Fibroblast of lung (primary cell): ENCODE measurements around the gene WFIKKN1. TPM values are rescaled to one million over a fixed set of nuclear protein-coding genes. Genes with fewer than 3 reads are reported as not detected.
A peak's percentile ranks its signal among the peaks of the same experiment; 100 is the strongest.

ENCODE experiments used
- DNase-seq, 2 donors: peaks; one replicate each; pipeline versions ENCODE4 v3.0.0 to v3.0.0-alpha.2; 2010; ENCODE audit warnings: low read depth in 2 of 2
- H2AFZ ChIP-seq: 2 replicates; pipeline ENCODE4 v1.5.1; 2012; ENCODE audit warnings: low read length, control low read depth, inconsistent platforms
- H3K27ac ChIP-seq: 2 replicates; pipeline ENCODE4 v1.5.1; 2011; ENCODE audit warnings: low read length, control low read depth; ENCODE audit not compliant: insufficient read depth
- H3K27me3 ChIP-seq: 2 replicates; pipeline ENCODE4 v1.5.1; 2011; ENCODE audit warnings: mild to moderate bottlenecking, low read length; ENCODE audit not compliant: control insufficient read depth, insufficient read depth
- H3K36me3 ChIP-seq: 2 replicates; pipeline ENCODE4 v1.5.1; 2011; ENCODE audit warnings: low read length; ENCODE audit not compliant: control insufficient read depth, insufficient read depth
- H3K4me1 ChIP-seq: 2 replicates; pipeline ENCODE4 v1.5.1; 2011; ENCODE audit warnings: low read length; ENCODE audit not compliant: control insufficient read depth, insufficient read depth; ENCODE audit errors: extremely low read depth
- H3K4me2 ChIP-seq: 2 replicates; pipeline ENCODE4 v1.5.1; 2011; ENCODE audit warnings: low read length, control low read depth; ENCODE audit not compliant: insufficient read depth; ENCODE audit errors: extremely low read depth
- H3K4me3 ChIP-seq, 4 experiments: fragments of 200-600 bp in 1 of 4; sonication (generic) in 1 of 4; replicated peaks in 1 of 4; 2 replicates each; pipeline ENCODE4 v1.5.1; 2011 to 2016; ENCODE audit warnings: low read length in 4 of 4, low read depth in 3 of 4, mild to moderate bottlenecking in 3 of 4, control low read depth in 2 of 4, inconsistent platforms in 1 of 4, mixed read lengths in 1 of 4; ENCODE audit not compliant: insufficient read depth in 1 of 4; ENCODE audit errors: control extremely low read depth in 1 of 4
- H3K79me2 ChIP-seq: 2 replicates; pipeline ENCODE4 v1.5.1; 2012; ENCODE audit warnings: mild to moderate bottlenecking, low read length, inconsistent platforms; ENCODE audit not compliant: control insufficient read depth, insufficient read depth
- H3K9ac ChIP-seq: 2 replicates; pipeline ENCODE4 v1.5.1; 2011; ENCODE audit warnings: mild to moderate bottlenecking, low read length, control low read depth; ENCODE audit not compliant: insufficient read depth
- H3K9me3 ChIP-seq: 2 replicates; pipeline ENCODE4 v1.5.1; 2012; ENCODE audit warnings: low read depth, low read length; ENCODE audit not compliant: control insufficient read depth, insufficient read depth
- H4K20me1 ChIP-seq: 2 replicates; pipeline ENCODE4 v1.5.1; 2011; ENCODE audit warnings: low read length; ENCODE audit not compliant: control insufficient read depth, insufficient read depth; ENCODE audit errors: extremely low read depth
- EZH2 ChIP-seq: IDR thresholded peaks from 2 replicates; pipeline ENCODE4 v1.5.1; 2012; ENCODE audit warnings: low read length, control low read depth, mild to moderate bottlenecking; ENCODE audit errors: missing control alignments
- polyA plus RNA-seq, 2 donors: library from polyadenylated mRNA; depleted of rRNA in 1 of 2; stranded (reverse) in 1 of 2; unstranded in 1 of 2; fragments of >200 nt; gene quantifications; 2 replicates each; pipeline ENCODE4 v1.2.1, GENCODE V29; 2011 to 2012; ENCODE audit warnings: missing spikeins in 1 of 2
- total RNA-seq: library from RNA; depleted of rRNA; stranded (reverse); fragments of >200 nt; gene quantifications from 2 replicates; pipeline ENCODE4 v1.2.1, GENCODE V29; 2014
- TF ChIP-seq, protein P1 (sequence below), 2 donors: IDR thresholded peaks in 1 of 2; conservative IDR thresholded peaks in 1 of 2; 1 replicate in 1 of 2; 2 replicates in 1 of 2; pipeline ENCODE4 v1.5.1; 2011 to 2012; ENCODE audit warnings: low read length in 2 of 2, control low read depth in 1 of 2, inconsistent platforms in 1 of 2, low read depth in 1 of 2, mild to moderate bottlenecking in 1 of 2

WFIKKN1 gene
- total and polyA plus RNA-seq, 2 donors (not counting 1 experiment from before 2014, with no cell fraction given): 0.17 TPM; not detected in 1

DNA sequence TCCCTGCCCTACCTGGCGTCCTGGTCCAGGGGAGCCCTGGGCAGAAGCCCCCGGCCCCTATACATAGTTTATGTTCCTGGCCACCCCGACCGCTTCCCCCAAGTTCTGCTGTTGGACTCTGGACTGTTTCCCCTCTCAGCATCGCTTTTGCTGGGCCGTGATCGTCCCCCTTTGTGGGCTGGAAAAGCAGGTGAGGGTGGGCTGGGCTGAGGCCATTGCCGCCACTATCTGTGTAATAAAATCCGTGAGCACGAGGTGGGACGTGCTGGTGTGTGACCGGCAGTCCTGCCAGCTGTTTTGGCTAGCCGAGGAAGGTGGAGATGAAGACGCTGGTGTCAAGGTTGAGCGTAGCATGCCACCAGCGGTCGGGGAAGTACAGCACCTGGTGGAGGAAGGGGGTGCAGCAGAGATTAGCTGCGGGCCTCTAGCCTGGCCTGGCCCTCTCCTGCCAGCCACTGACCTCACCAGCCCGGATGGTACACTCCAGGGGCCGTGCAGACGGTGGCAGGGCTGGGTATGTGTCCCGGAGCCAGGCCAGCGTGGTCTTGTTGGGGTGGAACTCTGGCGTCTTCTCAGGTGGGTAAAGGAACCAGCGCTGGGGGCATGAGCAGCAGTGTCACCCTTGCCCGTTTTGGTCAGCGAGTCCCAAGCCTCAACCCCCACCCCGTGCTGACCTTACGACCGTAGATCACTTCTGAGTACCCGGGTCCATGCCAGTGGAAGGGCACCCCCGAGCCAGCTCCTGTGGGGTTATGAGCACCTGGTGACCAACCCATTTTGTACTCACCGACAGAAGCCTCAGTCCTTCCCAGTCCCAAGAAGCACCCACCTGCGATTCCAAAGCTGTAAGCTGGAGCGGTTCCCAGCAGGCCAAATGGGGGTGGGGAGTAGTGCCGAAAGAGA lies 52.0 kb downstream of the WFIKKN1 start:
- Histone ChIP-seq H3K9ac (no peak overlapping the region), H3K27me3 (no peaks in the 10 kb centered on the region), H3K4me2 (peak overlapping the region; percentile 62), H3K4me1 (peaks cover 18% of the 10 kb centered on the region), H3K27ac (no peak overlapping the region), H3K9me3 (no peaks in the 10 kb centered on the region), H3K79me2 (peaks cover 31% of the 10 kb centered on the region), H4K20me1 (no peaks in the 10 kb centered on the region), H3K36me3 (peaks cover 37% of the 10 kb centered on the region), H3K4me3 (peak overlapping the region in 3 of 4 experiments; percentile 11 to 85 (median 58)), H2AFZ (no peak overlapping the region)
- TF ChIP-seq, protein P1, sequence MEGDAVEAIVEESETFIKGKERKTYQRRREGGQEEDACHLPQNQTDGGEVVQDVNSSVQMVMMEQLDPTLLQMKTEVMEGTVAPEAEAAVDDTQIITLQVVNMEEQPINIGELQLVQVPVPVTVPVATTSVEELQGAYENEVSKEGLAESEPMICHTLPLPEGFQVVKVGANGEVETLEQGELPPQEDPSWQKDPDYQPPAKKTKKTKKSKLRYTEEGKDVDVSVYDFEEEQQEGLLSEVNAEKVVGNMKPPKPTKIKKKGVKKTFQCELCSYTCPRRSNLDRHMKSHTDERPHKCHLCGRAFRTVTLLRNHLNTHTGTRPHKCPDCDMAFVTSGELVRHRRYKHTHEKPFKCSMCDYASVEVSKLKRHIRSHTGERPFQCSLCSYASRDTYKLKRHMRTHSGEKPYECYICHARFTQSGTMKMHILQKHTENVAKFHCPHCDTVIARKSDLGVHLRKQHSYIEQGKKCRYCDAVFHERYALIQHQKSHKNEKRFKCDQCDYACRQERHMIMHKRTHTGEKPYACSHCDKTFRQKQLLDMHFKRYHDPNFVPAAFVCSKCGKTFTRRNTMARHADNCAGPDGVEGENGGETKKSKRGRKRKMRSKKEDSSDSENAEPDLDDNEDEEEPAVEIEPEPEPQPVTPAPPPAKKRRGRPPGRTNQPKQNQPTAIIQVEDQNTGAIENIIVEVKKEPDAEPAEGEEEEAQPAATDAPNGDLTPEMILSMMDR (conservative IDR thresholded peaks at IDR 0.05 in 1 of 2, IDR thresholded peaks at IDR 0.05 in 1 of 2; ENCODE audit: low read depth in 1 of 2, low read length in 2 of 2): no peak
- no peak for TF ChIP-seq EZH2
- DNase-seq: no peak

DNA sequence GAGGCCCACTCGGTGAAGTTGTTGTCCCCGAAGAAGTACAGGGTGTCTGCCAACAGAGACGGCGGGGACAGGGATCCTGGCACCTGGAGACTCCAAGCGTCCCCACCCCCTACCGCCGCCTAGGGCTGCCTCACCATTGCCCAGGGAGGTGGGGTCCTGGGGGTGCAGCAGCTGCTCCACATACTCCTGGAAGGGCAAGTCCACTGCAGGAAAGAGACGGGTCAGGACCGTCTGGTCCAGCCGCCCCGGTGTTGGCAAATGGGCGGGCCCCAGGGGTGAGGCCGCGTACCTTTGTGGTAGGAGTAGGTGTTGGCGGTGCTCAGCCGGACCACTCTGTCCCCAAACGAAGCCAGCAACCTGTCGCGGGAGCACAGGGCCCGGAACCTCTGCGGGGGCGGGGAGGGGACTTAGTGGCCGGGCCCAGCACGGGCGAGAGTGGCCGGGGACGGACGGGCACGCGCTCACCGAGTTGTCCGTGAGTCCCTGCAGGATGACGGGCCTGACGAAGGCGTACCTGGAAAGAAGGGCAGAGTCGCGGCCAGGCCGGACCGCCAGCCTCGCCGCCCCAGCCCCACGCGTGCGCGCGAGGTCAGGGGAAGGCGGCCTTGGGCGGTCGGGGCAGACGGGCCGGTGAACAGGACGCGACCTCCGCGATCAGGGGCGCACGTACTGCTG lies 52.7 kb downstream of the WFIKKN1 start:
- peaks cover 18% of the 10 kb centered on the region for H3K4me1 ChIP-seq
- peak overlapping the region; percentile 40 for H3K9ac ChIP-seq
- peak overlapping the region; percentile 62 for H3K4me2 ChIP-seq
- H3K36me3 ChIP-seq: peaks cover 38% of the 10 kb centered on the region
- no peak overlapping the region for H2AFZ ChIP-seq
- H3K9me3 ChIP-seq: no peaks in the 10 kb centered on the region
- H4K20me1 ChIP-seq: no peaks in the 10 kb centered on the region
- no peaks in the 10 kb centered on the region for H3K27me3 ChIP-seq
- TF ChIP-seq EZH2: no peak
- TF ChIP-seq, protein P1 (conservative IDR thresholded peaks at IDR 0.05 in 1 of 2, IDR thresholded peaks at IDR 0.05 in 1 of 2; ENCODE audit: low read depth in 1 of 2, low read length in 2 of 2): no peak
- no peak for DNase-seq
- peaks cover 31% of the 10 kb centered on the region for H3K79me2 ChIP-seq
- peak overlapping the region; percentile 53 for H3K27ac ChIP-seq
- peak overlapping the region; percentile 42 to 63 (median 52) for H3K4me3 ChIP-seq

Other genes with a start within 250 kb of the WFIKKN1 start
- gene PGAP6, start 249.0 kb upstream of the WFIKKN1 start, total RNA-seq: 48.8 and 82.7 TPM in 2 replicates
- gene PGAP6, start 249.0 kb upstream of the WFIKKN1 start, polyA plus RNA-seq: 46.2 and 73.2 TPM in 2 replicates
- gene NME4, start 233.8 kb upstream of the WFIKKN1 start, total RNA-seq: 51.9 and 71.7 TPM in 2 replicates
- gene NME4, start 233.8 kb upstream of the WFIKKN1 start, polyA plus RNA-seq: 114 and 121 TPM in 2 replicates
- 6.4 and 12.1 TPM in 2 replicates for gene DECR2, start 229.1 kb upstream of the WFIKKN1 start, total RNA-seq
- gene DECR2, start 229.1 kb upstream of the WFIKKN1 start, polyA plus RNA-seq: 10.8 and 12.0 TPM in 2 replicates
- 17.5 and 22.1 TPM in 2 replicates for gene RAB11FIP3, start 205.3 kb upstream of the WFIKKN1 start, total RNA-seq
- gene RAB11FIP3, start 205.3 kb upstream of the WFIKKN1 start, polyA plus RNA-seq: 7.3 and 11.9 TPM in 2 replicates
- 16.4 and 21.3 TPM in 2 replicates for gene CAPN15, start 103.3 kb upstream of the WFIKKN1 start, total RNA-seq
- 4.1 and 7.8 TPM in 2 replicates for gene CAPN15, start 103.3 kb upstream of the WFIKKN1 start, polyA plus RNA-seq
- gene PRR35, start 70.6 kb upstream of the WFIKKN1 start, total RNA-seq: not detected in 2 replicates
- not detected in 2 replicates for gene PRR35, start 70.6 kb upstream of the WFIKKN1 start, polyA plus RNA-seq
- 2.1 and 3.3 TPM in 2 replicates for gene NHLRC4, start 64.0 kb upstream of the WFIKKN1 start, total RNA-seq
- 0.34 and 0.66 TPM in 2 replicates for gene NHLRC4, start 64.0 kb upstream of the WFIKKN1 start, polyA plus RNA-seq
- gene PIGQ, start 61.0 kb upstream of the WFIKKN1 start, total RNA-seq: 20.5 and 22.3 TPM in 2 replicates
- gene PIGQ, start 61.0 kb upstream of the WFIKKN1 start, polyA plus RNA-seq: 11.2 and 13.0 TPM in 2 replicates
- 9.8 and 11.6 TPM in 2 replicates for gene RAB40C, start 40.9 kb upstream of the WFIKKN1 start, total RNA-seq
- 3.2 and 3.7 TPM in 2 replicates for gene RAB40C, start 40.9 kb upstream of the WFIKKN1 start, polyA plus RNA-seq
- gene METTL26, start 5.3 kb downstream of the WFIKKN1 start, total RNA-seq: 71.7 and 75.2 TPM in 2 replicates
- gene METTL26, start 5.3 kb downstream of the WFIKKN1 start, polyA plus RNA-seq: 39.2 and 49.7 TPM in 2 replicates
- gene MCRIP2, start 10.8 kb downstream of the WFIKKN1 start, total RNA-seq: 18.0 and 21.8 TPM in 2 replicates
- gene MCRIP2, start 10.8 kb downstream of the WFIKKN1 start, polyA plus RNA-seq: 2.8 and 3.4 TPM in 2 replicates
- 4.6 and 4.8 TPM in 2 replicates for gene WDR90, start 18.4 kb downstream of the WFIKKN1 start, total RNA-seq
- 2.9 and 4.4 TPM in 2 replicates for gene WDR90, start 18.4 kb downstream of the WFIKKN1 start, polyA plus RNA-seq
- 27.7 and 29.6 TPM in 2 replicates for gene RHOT2, start 37.1 kb downstream of the WFIKKN1 start, total RNA-seq
- gene RHOT2, start 37.1 kb downstream of the WFIKKN1 start, polyA plus RNA-seq: 35.4 and 39.7 TPM in 2 replicates
- gene RHBDL1, start 44.7 kb downstream of the WFIKKN1 start, total RNA-seq: 2.6 and 7.1 TPM in 2 replicates
- 0.76 and 1.4 TPM in 2 replicates for gene RHBDL1, start 44.7 kb downstream of the WFIKKN1 start, polyA plus RNA-seq
- gene STUB1, start 49.4 kb downstream of the WFIKKN1 start, total RNA-seq: 114 and 133 TPM in 2 replicates
- 94.6 and 146 TPM in 2 replicates for gene STUB1, start 49.4 kb downstream of the WFIKKN1 start, polyA plus RNA-seq
- 19.8 and 23.8 TPM in 2 replicates for gene JMJD8, start 53.3 kb downstream of the WFIKKN1 start, total RNA-seq
- gene JMJD8, start 53.3 kb downstream of the WFIKKN1 start, polyA plus RNA-seq: 31.5 and 37.8 TPM in 2 replicates
- gene WDR24, start 59.4 kb downstream of the WFIKKN1 start, total RNA-seq: 5.6 and 6.1 TPM in 2 replicates
- gene WDR24, start 59.4 kb downstream of the WFIKKN1 start, polyA plus RNA-seq: 2.1 and 3.5 TPM in 2 replicates
- gene FBXL16, start 74.8 kb downstream of the WFIKKN1 start, total RNA-seq: not detected in 2 replicates
- 0.07 and 0.14 TPM in 2 replicates for gene FBXL16, start 74.8 kb downstream of the WFIKKN1 start, polyA plus RNA-seq
- gene METRN, start 84.1 kb downstream of the WFIKKN1 start, total RNA-seq: 35.3 and 37.5 TPM in 2 replicates
- 5.3 and 6.1 TPM in 2 replicates for gene METRN, start 84.1 kb downstream of the WFIKKN1 start, polyA plus RNA-seq
- gene ANTKMT, start 90.2 kb downstream of the WFIKKN1 start, total RNA-seq: 24.9 and 31.5 TPM in 2 replicates
- 4.5 and 6.1 TPM in 2 replicates for gene ANTKMT, start 90.2 kb downstream of the WFIKKN1 start, polyA plus RNA-seq
- 1.0 and 1.8 TPM in 2 replicates for gene CCDC78, start 95.5 kb downstream of the WFIKKN1 start, total RNA-seq
- 0.50 and 0.64 TPM in 2 replicates for gene CCDC78, start 95.5 kb downstream of the WFIKKN1 start, polyA plus RNA-seq
- 14.1 and 16.3 TPM in 2 replicates for gene HAGHL, start 96.1 kb downstream of the WFIKKN1 start, total RNA-seq
- gene HAGHL, start 96.1 kb downstream of the WFIKKN1 start, polyA plus RNA-seq: 3.1 and 3.7 TPM in 2 replicates
- 31.0 and 38.0 TPM in 2 replicates for gene CIAO3, start 110.0 kb downstream of the WFIKKN1 start, total RNA-seq
- 9.3 and 14.2 TPM in 2 replicates for gene CIAO3, start 110.0 kb downstream of the WFIKKN1 start, polyA plus RNA-seq
- not detected in 2 replicates for gene MSLN, start 129.7 kb downstream of the WFIKKN1 start, total RNA-seq
- gene MSLN, start 129.7 kb downstream of the WFIKKN1 start, polyA plus RNA-seq: not detected in 2 replicates
- gene RPUSD1, start 157.4 kb downstream of the WFIKKN1 start, total RNA-seq: 15.9 and 16.2 TPM in 2 replicates
- gene RPUSD1, start 157.4 kb downstream of the WFIKKN1 start, polyA plus RNA-seq: 8.2 and 10.3 TPM in 2 replicates
- 1.3 and 4.3 TPM in 2 replicates for gene CHTF18, start 157.6 kb downstream of the WFIKKN1 start, total RNA-seq
- 1.1 and 5.7 TPM in 2 replicates for gene CHTF18, start 157.6 kb downstream of the WFIKKN1 start, polyA plus RNA-seq
- not detected in 2 replicates for gene GNG13, start 169.7 kb downstream of the WFIKKN1 start, total RNA-seq
- not detected in 2 replicates for gene GNG13, start 169.7 kb downstream of the WFIKKN1 start, polyA plus RNA-seq